Osteocyte (in vitro differentiated cells): ENCODE data around the gene CASP2. TPM values are rescaled to one million over a fixed set of nuclear protein-coding genes. Genes with fewer than 3 reads are reported as not detected.
A peak's percentile ranks its signal among the peaks of the same experiment; 100 is the strongest.

Source experiments
- DNase-seq: peaks from one replicate; pipeline ENCODE4 v3.0.0; 2021; ENCODE audit warnings: mixed read lengths; ENCODE audit not compliant: unreplicated experiment; ENCODE audit errors: extremely low spot score
- H3K27ac Mint-ChIP-seq: one replicate; pipeline ENCODE4 v1.8.0; 2021; ENCODE audit warnings: mild to moderate bottlenecking, mixed read lengths; ENCODE audit not compliant: unreplicated experiment
- H3K27me3 Mint-ChIP-seq: one replicate; pipeline ENCODE4 v1.8.0; 2021; ENCODE audit warnings: mixed read lengths; ENCODE audit not compliant: unreplicated experiment
- H3K36me3 Mint-ChIP-seq: one replicate; pipeline ENCODE4 v1.8.0; 2021; ENCODE audit warnings: mixed read lengths; ENCODE audit not compliant: unreplicated experiment
- H3K4me1 Mint-ChIP-seq: one replicate; pipeline ENCODE4 v1.8.0; 2021; ENCODE audit warnings: mixed read lengths; ENCODE audit not compliant: unreplicated experiment
- H3K4me3 Mint-ChIP-seq: one replicate; pipeline ENCODE4 v1.8.0; 2021; ENCODE audit warnings: mild to moderate bottlenecking, moderate library complexity, mixed read lengths; ENCODE audit not compliant: unreplicated experiment
- H3K9me3 Mint-ChIP-seq: one replicate; pipeline ENCODE4 v1.8.0; 2021; ENCODE audit warnings: mixed read lengths; ENCODE audit not compliant: unreplicated experiment
- CTCF ChIP-seq: fragments of 200-600 bp; sonication (generic); IDR thresholded peaks from 2 replicates; pipeline ENCODE4 v1.5.0; 2021; ENCODE audit warnings: antibody characterized with exemption, mild to moderate bottlenecking, moderate library complexity
- total RNA-seq: library from RNA; stranded (reverse); gene quantifications from 2 replicates; pipeline ENCODE4 v1.2.1, GENCODE V29; 2021

CASP2 gene
- total RNA-seq, 1 donor from 2014 or later, result 47.5 TPM

- TF ChIP-seq CTCF, result no peak
- no peak for DNase-seq
- no peaks in the 10 kb centered on the region for H3K9me3 Mint-ChIP-seq
- peaks cover 18% of the 10 kb centered on the region for H3K36me3 Mint-ChIP-seq
- H3K27me3 Mint-ChIP-seq, result peaks cover 15% of the 10 kb centered on the region
- H3K4me1 Mint-ChIP-seq, result peaks cover 3% of the 10 kb centered on the region
- H3K27ac Mint-ChIP-seq, result no peak overlapping the region
- no peak overlapping the region for H3K4me3 Mint-ChIP-seq
These were observed 66.8 kb downstream of the CASP2 start for GRCh38 chr7:143354965-143355364.

DNA sequence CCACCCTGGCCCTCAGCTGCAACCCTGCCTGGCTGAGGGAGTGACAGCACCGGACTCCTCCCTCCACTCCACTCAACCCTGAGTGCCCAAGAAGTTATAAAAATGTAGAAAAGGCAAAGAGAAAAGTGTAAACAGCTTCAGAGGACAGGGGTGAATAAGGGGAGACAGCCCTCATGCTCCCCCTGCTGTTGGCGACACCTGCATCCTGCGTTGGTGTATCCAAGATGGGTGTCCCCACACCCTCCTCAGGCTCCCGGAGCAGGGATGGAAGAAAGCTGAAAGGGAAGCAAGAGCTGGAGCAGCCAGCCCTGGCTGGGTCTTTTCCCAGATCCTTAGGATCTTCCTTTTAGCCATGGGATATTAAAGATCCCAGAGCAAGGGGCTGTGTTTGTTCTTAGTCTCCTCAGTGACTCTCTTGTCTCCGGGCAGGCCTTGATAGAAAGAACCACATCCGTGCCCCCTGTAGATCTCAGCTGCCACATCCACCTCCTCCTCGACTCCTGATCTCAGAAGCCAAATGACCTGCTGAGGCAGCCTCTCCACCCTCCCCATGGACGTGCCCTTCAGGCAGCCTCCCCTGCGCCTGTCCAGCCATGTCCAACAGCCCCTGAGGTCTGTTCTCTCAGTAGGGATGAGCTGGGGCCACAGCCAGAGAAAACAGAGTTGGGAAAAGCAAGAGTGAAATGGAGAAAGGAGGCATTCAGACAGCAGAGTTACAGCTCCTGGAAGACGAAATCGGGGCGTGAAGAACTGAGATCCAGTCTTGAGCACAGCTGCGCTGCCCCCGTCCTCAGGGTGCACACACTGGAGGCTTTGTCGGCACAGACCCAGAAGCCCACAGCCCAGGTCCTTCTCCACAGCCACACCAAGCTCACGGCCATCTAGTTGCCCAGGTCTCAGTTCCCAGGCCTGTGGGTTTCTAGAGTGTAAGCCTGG, 67.6 kb downstream of the CASP2 start:
- Mint-ChIP-seq H3K27ac (peak overlapping the region; percentile 61), H3K9me3 (no peaks in the 10 kb centered on the region), H3K4me1 (peaks cover 8% of the 10 kb centered on the region)

GRCh38 chr7:143356414-143357050, 68.4 kb downstream of the CASP2 start:
- no peak overlapping the region for H3K27ac Mint-ChIP-seq
- no peak for TF ChIP-seq CTCF
- peaks cover 18% of the 10 kb centered on the region for H3K36me3 Mint-ChIP-seq
- no peaks in the 10 kb centered on the region for H3K9me3 Mint-ChIP-seq
- H3K4me1 Mint-ChIP-seq, result peaks cover 12% of the 10 kb centered on the region
- H3K27me3 Mint-ChIP-seq, result peaks cover 17% of the 10 kb centered on the region
- DNase-seq, result no peak
- H3K4me3 Mint-ChIP-seq, result no peak overlapping the region

More for the DNA sequence above, 67.6 kb downstream of the CASP2 start:
- H3K36me3 Mint-ChIP-seq, result peaks cover 18% of the 10 kb centered on the region
- no peak overlapping the region for H3K4me3 Mint-ChIP-seq
- H3K27me3 Mint-ChIP-seq, result peaks cover 16% of the 10 kb centered on the region
- no peak for TF ChIP-seq CTCF
- DNase-seq, result no peak

Other genes starting within 250 kb of the CASP2 start
- not detected in 2 replicates for gene OR6V1, start 236.0 kb upstream of the CASP2 start, total RNA-seq
- gene PIP, start 156.3 kb upstream of the CASP2 start, total RNA-seq, result not detected in 2 replicates
- not detected in 2 replicates for gene TAS2R39, start 104.9 kb upstream of the CASP2 start, total RNA-seq
- not detected in 2 replicates for gene TAS2R40, start 66.3 kb upstream of the CASP2 start, total RNA-seq
- gene GSTK1, start 24.9 kb upstream of the CASP2 start, total RNA-seq, result 141 and 147 TPM in 2 replicates
- gene TMEM139, start 3.4 kb upstream of the CASP2 start, total RNA-seq, result not detected in 2 replicates
- not detected in 2 replicates for gene CLCN1, start 27.8 kb downstream of the CASP2 start, total RNA-seq
- gene FAM131B, start 74.4 kb downstream of the CASP2 start, total RNA-seq, result 17.0 and 18.4 TPM in 2 replicates
- 370 and 412 TPM in 2 replicates for gene ZYX, start 93.0 kb downstream of the CASP2 start, total RNA-seq
- gene EPHA1, start 120.5 kb downstream of the CASP2 start, total RNA-seq, result not detected in 2 replicates
- gene TAS2R60, start 155.1 kb downstream of the CASP2 start, total RNA-seq, result not detected in 2 replicates
- not detected in 2 replicates for gene TAS2R41, start 189.5 kb downstream of the CASP2 start, total RNA-seq